OCI-LY1 (cell line): ENCODE data around the gene ATIC.

Source experiments
- EZH2 ChIP-seq: fragments of 200-600 bp; sonication (generic), shearing (Covaris generic); IDR thresholded peaks from 2 replicates; pipeline ENCODE4 v1.8.0; 2017; ENCODE audit warnings: borderline replicate concordance, mixed run types, mild to moderate bottlenecking, antibody characterized with exemption, low read length, moderate library complexity, mixed read lengths
- TF ChIP-seq, protein P1 (sequence below): fragments of 200-600 bp; sonication (generic), shearing (Covaris generic); IDR thresholded peaks from 2 replicates; pipeline ENCODE4 v1.5.1; 2017; ENCODE audit warnings: mild to moderate bottlenecking, antibody characterized with exemption, low read length, moderate library complexity, mixed read lengths

DNA sequence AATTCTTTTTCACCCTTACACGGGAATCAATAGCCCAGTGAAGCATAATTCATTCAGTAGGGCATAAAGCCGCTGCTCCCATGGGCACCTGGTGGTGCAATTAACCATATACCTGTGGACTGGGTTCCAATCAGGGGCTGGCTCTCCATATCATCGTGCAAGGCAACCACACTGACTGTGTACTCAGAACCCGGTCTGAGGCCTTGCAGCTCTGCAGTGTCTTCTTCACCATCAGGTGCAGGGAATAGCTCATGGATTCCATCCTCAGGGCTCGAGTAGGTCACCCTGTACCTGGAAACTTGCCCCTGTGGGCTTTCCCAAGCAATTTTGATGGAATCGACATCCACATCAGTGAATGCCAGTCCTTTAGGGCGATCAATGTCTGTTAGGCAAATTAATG, 68.8 kb downstream of the ATIC start:
- TF ChIP-seq, protein P1, sequence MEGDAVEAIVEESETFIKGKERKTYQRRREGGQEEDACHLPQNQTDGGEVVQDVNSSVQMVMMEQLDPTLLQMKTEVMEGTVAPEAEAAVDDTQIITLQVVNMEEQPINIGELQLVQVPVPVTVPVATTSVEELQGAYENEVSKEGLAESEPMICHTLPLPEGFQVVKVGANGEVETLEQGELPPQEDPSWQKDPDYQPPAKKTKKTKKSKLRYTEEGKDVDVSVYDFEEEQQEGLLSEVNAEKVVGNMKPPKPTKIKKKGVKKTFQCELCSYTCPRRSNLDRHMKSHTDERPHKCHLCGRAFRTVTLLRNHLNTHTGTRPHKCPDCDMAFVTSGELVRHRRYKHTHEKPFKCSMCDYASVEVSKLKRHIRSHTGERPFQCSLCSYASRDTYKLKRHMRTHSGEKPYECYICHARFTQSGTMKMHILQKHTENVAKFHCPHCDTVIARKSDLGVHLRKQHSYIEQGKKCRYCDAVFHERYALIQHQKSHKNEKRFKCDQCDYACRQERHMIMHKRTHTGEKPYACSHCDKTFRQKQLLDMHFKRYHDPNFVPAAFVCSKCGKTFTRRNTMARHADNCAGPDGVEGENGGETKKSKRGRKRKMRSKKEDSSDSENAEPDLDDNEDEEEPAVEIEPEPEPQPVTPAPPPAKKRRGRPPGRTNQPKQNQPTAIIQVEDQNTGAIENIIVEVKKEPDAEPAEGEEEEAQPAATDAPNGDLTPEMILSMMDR = no peak
- TF ChIP-seq EZH2 = no peak
